Dermis blood vessel endothelial cell (primary cell): ENCODE measurements around the gene DCDC2B. TPM values are rescaled to one million over a fixed set of nuclear protein-coding genes. Genes with fewer than 3 reads are reported as not detected.
"Not testable (repeated sequence)": the region's sequence is repeated elsewhere in the genome, so short reads cannot be mapped to it uniquely, and the experiment has no call there.

Experiments
- DNase-seq: peaks from one replicate; pipeline ENCODE4 v3.0.0; 2010
- total RNA-seq: library from RNA; depleted of rRNA; stranded (reverse); fragments of >200 nt; gene quantifications from 2 replicates; pipeline ENCODE4 v1.2.3, GENCODE V29; 2014

DCDC2B gene
- total RNA-seq, 1 donor from 2014 or later: not detected

GRCh38 chr1:32228771-32229170 lies 19.9 kb downstream of the DCDC2B start:
- no peak for DNase-seq

- no peak for DNase-seq
Measured at GRCh38 chr1:32231843-32232432, 23.0 kb downstream of the DCDC2B start.

- no peak for DNase-seq
Measured at GRCh38 chr1:32232558-32233304, 23.8 kb downstream of the DCDC2B start.

DNA sequence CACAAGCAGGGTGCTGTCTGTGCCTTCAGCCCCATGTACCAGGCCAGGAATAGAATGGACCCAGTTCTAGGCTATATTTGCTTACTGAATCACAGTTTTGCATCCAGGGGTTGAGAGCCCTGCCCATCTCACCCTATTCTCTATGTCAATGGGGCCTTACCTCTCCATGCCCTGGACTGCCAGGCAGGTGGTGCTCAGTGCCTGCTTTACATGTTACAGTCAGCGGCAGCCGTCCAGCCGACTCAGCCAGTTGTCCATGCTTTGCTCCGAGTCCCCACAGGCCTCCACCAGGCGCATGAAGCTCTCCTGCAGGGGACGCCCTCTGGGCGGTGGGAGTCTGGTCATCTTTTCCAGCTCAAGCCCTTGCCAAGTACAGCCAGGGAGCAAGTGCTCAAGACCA lies 25.9 kb downstream of the DCDC2B start:
- no peak for DNase-seq

DNA sequence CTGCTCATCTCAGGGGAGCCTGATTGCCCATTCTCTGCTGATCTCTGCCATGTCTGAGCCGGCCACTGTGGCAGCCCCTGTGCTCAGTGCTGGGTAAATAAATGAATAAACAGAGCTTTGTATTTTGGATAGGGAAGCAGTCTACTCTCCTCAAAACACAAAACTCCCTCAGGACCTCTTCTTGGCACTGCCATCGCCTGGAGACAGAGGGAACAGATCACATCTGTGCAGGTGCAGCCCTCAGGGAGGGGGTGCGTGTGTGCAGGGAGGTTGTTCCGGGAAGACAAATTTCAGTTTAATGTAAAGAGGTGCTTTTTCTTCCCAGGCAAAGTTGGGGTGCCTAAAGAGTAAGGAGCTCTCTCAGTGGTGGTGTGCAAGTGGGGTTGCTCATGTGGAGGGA lies 30.4 kb downstream of the DCDC2B start:
- DNase-seq: no peak

DNA sequence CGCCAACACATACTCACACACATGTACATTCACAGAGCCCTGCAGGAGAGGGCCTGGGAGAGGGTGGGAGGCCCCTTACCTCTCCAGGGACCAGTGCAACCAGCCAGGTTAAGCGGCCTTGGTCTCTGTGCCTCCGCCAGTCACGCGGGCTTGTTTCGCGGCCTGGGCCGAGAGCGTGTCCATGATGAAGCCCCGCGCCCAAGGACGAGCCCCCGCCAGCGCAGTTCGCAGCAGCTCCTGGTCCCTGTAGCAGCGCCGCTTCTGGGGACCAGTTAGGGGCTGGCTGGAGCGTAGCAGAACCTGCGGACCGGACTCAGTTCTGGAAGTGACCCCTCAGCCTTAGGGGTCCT lies 30.9 kb downstream of the DCDC2B start:
- DNase-seq: no peak

- peak; percentile 68 for DNase-seq
Measured at GRCh38 chr1:32240140-32240951, 31.5 kb downstream of the DCDC2B start.

DNA sequence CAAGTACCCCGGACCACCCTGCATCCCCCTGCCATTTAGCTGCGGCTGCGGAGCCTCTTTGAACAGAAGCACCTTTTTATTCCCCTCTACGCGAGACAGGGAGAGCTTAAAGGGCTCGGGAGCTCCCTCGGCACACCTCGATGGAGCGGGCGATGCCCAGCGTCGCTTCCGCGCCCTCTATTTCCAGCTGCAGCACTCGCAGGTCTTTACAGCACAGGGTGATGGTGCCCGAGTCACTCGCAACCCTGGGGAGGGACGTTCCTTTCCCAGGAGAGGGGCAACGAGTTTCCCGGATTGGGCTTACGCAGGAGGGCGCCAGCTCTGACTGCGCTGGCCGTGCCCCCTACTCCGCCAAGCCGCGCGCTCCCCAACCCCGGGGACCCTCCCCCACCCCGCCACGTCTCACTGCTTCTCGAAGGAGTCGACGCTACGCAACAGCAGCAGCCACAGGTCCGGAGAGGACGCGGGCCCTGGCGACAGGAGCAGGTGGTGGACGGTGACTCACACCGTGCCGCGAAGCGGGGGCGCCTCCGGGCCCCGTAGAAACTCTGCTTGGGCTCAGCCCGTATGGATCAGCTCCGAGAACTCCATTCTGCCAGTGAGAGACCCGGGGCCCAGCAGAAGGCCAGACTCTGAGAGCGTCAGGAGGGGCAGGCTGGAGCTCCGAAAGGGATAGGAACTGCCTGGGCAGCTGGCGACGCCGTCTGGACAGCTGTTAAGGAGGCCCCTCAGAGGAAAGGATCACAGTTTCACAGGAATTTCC lies 32.3 kb downstream of the DCDC2B start:
- peak; percentile 81 for DNase-seq

DNA sequence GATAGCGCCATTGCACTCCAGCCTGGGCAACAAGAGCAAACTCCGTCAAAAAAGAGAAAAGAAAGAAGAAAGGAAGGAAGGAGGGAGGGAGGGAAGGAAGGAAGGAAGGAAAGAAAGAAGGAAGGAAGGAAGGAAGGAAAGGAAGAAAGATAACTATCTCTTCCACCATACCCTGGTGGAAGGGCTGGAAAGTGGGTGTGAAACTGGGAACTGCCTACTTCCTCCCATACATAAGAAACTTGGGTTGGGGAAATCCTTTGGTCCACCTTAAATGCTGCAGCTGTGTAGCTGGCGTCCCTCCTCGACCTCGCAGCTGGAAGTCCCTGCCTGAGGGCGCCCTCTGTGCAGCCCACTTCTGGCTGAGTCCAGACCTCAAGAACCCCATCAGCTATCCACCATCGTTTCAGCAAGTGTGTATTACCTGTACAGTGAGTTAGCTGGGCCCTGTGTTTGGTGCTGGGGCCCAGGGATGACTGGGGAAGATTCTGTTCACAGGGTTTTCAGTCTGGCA lies 33.5 kb downstream of the DCDC2B start:
- peak; percentile 67 for DNase-seq

DNA sequence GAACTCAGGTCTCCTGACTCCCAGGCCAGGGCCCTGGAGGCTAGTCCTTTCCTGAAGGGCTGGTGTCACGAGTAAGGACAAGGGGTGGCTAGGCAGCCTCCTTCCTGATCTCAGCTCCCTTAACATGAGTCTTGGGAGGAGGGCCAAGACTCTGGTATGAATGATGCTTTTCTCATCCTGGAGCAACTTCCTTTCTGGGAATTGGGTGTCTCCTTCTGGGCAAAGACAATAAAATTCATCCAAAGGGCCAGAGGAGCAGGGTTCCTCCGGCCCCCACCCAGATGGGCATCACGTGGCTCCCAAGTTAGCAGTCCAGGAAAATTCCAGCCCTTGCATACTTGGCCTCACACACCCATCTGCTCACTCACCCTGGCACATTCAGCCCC lies 38.0 kb downstream of the DCDC2B start, which contains the start of gene FAM167B:
FAM167B (plus strand) TSS at position 335 of the 386 bp plus-strand sequence. CDS start 200 bp downstream, outside the sequence.
- peak; percentile 88 for DNase-seq

DNA sequence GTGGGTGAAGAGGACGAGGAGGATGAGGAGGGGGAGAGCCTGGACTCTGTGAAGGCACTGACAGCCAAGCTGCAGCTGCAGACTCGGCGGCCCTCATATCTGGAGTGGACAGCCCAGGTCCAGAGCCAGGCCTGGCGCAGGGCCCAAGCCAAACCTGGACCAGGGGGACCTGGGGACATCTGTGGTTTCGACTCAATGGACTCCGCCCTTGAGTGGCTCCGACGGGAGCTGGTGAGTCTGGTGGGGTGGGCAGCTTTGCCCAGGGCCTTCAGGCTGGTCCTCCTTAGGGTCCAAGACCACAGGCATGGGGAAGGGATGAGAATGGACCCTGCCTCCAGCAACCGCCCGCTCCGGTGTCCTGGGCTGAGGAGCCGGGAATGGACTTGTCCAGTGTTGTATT lies 38.6 kb downstream of the DCDC2B start:
- no peak for DNase-seq

DNA sequence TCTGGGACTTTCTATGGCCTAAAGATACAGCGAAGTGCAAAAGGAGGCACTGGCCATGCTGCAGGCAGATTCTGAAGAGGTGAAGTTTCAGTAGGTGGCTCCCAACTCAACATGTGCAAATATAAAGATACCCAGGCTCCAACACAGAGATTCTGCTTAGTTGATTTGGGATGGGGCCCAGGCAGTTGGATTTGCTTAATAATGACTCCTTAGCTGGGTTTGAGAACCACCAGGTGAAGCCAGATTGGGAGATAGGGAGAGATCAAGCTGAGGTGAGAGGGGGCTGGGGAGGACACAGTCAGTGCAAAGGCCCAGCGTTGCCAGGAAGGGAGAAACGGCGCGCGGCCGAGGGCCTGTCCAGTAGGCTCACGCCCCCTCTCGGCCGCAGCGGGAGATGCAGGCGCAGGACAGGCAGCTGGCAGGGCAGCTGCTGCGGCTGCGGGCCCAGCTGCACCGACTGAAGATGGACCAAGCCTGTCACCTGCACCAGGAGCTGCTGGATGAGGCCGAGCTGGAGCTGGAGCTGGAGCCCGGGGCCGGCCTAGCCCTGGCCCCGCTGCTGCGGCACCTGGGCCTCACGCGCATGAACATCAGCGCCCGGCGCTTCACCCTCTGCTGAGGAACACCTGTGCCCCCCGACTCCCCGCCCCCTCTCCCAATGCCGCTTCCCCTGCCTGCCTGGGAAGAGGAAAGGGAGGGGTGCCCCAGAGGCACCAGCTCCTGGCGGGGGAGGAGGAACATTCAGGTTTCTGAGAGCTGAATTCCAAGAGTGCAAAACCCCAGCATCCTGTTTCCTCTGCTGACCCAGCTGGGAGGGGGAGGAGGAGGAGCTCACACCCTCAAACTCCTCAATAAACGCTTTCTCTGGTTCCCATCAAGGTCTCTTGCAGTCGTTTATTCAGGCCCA lies 39.3 kb downstream of the DCDC2B start:
- DNase-seq: peak; percentile 94

DNA sequence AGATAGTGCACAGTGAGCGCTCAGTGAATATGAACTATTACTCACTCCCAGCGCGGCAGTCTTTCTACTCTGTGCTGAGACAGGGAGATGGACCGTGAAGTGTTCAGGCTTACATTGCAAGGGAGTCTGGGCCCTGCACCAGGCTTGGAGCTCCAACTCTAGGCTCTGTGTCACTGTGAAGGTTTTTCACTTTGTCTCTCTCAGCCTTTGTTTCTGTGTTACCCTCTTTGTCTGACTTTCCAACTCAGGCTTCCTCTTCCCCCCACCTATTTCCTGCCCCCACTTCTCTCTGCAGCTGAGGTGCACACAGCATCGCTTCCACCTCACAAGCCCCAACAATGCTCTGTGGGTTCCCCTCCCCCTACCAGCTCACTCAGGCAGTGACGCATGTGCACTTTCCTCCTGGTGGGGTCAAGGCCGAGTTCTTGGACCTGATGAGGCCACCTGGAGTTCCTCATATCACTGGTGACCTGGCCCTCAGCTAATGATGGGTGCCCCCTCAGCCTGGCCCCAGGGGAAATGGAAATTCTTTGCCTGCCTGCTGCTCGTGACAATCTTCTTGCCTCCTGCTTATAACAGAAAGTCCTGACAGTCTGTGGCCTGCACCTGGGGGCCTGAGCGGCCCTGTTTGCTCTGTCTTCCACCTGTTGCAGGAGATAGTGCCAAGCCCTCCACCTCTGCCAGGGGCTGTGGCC lies 41.1 kb downstream of the DCDC2B start:
- DNase-seq: peak; percentile 98

DNA sequence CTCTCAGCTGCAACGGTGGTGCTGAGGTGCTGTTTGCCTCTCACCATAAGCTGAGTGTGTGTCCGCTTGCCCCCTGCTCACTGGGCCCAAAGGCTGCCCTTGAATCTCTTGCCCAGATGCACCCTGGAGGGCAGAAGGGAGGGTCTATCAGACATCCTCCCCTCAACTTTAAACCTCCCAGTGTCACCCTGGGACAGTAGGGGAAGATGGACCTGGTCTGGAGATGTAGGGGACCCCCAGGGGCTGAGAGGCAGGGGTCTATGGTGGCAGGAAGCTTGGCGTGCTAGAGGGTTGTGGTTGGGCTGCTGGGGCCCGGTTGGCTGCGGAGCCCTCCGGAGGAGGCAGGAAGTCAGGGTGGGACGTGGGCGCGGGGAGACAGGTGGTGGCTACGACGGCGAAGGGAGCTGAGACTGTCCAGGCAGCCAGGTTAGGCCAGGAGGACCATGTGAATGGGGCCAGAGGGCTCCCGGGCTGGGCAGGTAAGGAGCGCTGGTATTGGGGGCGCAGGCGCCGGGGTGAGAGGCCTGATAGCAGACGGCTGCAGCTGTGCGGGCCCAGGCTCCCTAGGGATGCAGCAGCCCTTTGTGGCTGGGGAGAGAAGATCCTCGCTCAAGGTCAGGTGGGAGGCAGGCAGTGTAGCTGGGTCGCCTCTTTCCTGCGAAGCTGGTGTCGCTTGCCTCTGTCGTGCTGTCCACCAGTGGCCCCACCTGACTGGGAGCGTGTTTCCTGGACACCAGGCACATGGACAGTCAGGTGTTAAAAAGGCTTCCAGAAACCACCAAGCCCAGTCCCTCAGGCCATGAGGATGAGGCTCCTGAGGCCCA lies 42.2 kb downstream of the DCDC2B start, which contains the start of gene LCK:
LCK (plus strand) TSS at position 373 of the 824 bp plus-strand sequence. CDS start 23,065 bp downstream, outside the sequence.
- no peak for DNase-seq

- DNase-seq: no peak
Measured at GRCh38 chr1:32255072-32256071, 46.5 kb downstream of the DCDC2B start.

DNA sequence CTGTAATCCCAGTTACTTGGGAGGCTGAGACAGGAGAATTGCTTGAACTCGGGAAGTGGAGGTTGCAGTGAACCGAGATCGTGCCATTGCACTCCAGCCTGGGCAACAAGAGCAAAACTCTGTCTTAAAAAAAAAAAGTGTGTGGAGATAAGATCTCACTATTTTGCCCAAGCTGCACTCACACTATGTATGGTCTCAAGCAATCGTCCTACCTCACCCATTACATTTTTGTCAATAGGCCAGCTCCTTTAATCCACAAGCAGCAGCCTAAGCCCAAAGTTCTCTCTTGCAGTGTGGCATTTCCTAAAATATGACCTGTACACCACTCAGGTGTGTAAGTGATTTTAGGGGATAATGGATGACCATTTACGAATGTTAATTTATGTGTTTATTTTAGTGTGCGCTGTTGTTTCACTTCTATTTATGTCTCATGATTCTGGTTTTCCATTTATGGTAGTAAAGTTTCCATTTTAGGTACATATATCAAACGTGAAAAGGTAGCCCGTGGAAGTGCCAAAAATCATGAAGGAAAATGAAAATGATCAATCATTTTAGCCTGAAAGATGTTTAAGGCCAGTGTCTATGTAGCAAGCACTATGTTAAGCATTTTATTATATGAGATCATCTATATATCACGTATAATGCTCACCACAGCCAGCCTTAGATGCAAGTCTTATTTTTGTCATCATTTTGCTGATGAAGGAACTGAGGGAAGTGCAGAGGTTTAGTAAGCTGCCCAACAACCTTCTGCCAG lies 47.8 kb downstream of the DCDC2B start:
- DNase-seq: no peak

DNA sequence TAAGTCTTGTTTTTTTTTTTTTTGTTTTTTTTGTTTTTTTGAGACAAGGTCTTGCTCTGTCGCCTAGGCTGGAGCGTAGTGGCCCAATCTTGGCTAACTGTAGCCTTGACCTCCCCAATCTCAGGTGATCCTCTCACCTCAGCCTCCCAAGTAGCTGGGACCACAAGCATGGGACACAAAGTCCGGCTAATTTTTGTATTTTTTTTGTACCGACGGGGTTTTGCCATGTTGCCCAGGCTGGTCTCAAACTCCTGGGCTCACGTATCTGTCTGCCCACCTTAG lies 48.3 kb downstream of the DCDC2B start:
- no peak for DNase-seq

DNA sequence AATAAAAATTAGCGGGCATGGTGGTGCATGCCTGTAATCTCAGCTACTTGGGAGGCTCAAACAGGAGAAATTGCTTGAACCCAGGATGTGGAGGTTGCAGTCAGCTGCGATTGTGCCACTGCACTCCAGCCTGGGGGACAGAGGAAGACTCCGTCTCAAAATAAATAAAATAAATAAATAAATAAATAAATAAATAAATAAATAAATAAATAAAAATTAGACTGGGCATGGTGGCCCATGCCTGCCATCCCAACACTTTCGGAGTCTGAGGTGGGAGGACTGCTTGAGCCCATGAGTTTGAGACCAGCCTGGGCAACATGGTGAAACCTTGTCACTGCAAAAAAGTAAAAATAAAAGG lies 54.3 kb downstream of the DCDC2B start:
- not testable (repeated sequence) for DNase-seq
